Peyer's patch (tissue), 4 donors: Measurements from ENCODE around the gene PVALB.
"Not testable (repeated sequence)": the region's sequence is repeated elsewhere in the genome, so short reads cannot be mapped to it uniquely, and the experiment has no call there.

Experiments used
- CTCF ChIP-seq, 6 experiments: fragments of 450-650 bp in 4 of 6; fragments of 200-600 bp in 2 of 6; sonication (generic) in 1 of 6; IDR thresholded peaks; one replicate each; pipeline ENCODE4 v1.5.1; 2017 to 2019; ENCODE audit warnings: antibody characterized with exemption in 6 of 6, mild to moderate bottlenecking in 3 of 6, moderate library complexity in 1 of 6
- POLR2A ChIP-seq, 2 donors: fragments of 450-650 bp; IDR thresholded peaks; one replicate each; pipeline ENCODE4 v1.5.1; 2017; ENCODE audit warnings: antibody characterized with exemption in 2 of 2, mild to moderate bottlenecking in 2 of 2, moderate library complexity in 2 of 2

- not testable (repeated sequence) for TF ChIP-seq CTCF, POLR2A (IDR thresholded peaks at IDR 0.05)
These were observed 62.0 kb downstream of the PVALB start for GRCh38 chr22:36754881-36755280.
